GM13976 (cell line): ENCODE data around the gene LRRC51.
A peak's percentile ranks its signal among the peaks of the same experiment; 100 is the strongest.

Experiments used
- DNase-seq: peaks from one replicate; pipeline ENCODE4 v3.0.0; 2012; ENCODE audit warnings: low spot score
- CTCF ChIP-seq: IDR thresholded peaks from 2 replicates; pipeline ENCODE4 v1.5.1; 2012; ENCODE audit warnings: borderline replicate concordance, mild to moderate bottlenecking; ENCODE audit not compliant: insufficient read depth; ENCODE audit errors: extremely low read depth, missing control alignments, control extremely low read depth
- in situ Hi-C: fragments of 300-500 bp; cut with MboI; formaldehyde crosslinking; loops from one replicate; pipeline ENCODE4 v1.12.0; 2022; ENCODE audit warnings: low sequenced_read_pairs, mixed read lengths, inconsistent platforms; ENCODE audit not compliant: unreplicated experiment

Gene LRRC51

GRCh38 chr11:72088076-72088808 is 7.6 kb downstream of the LRRC51 start:
- TF ChIP-seq CTCF: no peak
- DNase-seq: no peak
- in situ Hi-C loops: no loop called here

- DNase-seq: peak; percentile 75
- TF ChIP-seq CTCF: peak; percentile 83
- in situ Hi-C loops: loop anchor here (5.0 kb wide), 1 partner anchor 69 kb away; no protein-coding TSS in a partner anchor
Measured at GRCh38 chr11:72091292-72091691, 10.6 kb downstream of the LRRC51 start.

GRCh38 chr11:72098741-72099140 is 18.1 kb downstream of the LRRC51 start:
- TF ChIP-seq CTCF: no peak
- in situ Hi-C loops: no loop called here
- no peak for DNase-seq

- in situ Hi-C loops: no loop called here
- no peak for DNase-seq
- TF ChIP-seq CTCF: no peak
Measured at GRCh38 chr11:72100009-72100408, 19.4 kb downstream of the LRRC51 start.

- no peak for TF ChIP-seq CTCF
- in situ Hi-C loops: no loop called here
- no peak for DNase-seq
Measured at GRCh38 chr11:72100462-72100861, 19.8 kb downstream of the LRRC51 start.

- TF ChIP-seq CTCF: no peak
- DNase-seq: no peak
- in situ Hi-C loops: no loop called here
Measured at GRCh38 chr11:72102162-72102561, 21.5 kb downstream of the LRRC51 start.

- TF ChIP-seq CTCF: no peak
- in situ Hi-C loops: no loop called here
- DNase-seq: no peak
Measured at GRCh38 chr11:72102631-72102945, 21.9 kb downstream of the LRRC51 start.
